D721Med (cell line): Measurements from ENCODE around the gene NHERF1.

Source experiments
- DNase-seq: peaks from one replicate; pipeline ENCODE4 v3.0.0; 2011; ENCODE audit warnings: low spot score; ENCODE audit not compliant: insufficient read length
- FAIRE-seq: peaks from 2 replicates; lab custom pipeline; 2011; peaks lifted over from hg19 to GRCh38; lab: Jason Lieb, UNC
- CTCF ChIP-seq: IDR thresholded peaks from 2 replicates; pipeline ENCODE4 v1.5.1; 2012; ENCODE audit warnings: mild to moderate bottlenecking, control low read depth; ENCODE audit not compliant: insufficient read depth; ENCODE audit errors: missing control alignments

The NHERF1 gene

GRCh38 chr17:74732042-74732867 lies 16.2 kb upstream of the NHERF1 start:
- TF ChIP-seq CTCF: no peak
- FAIRE-seq: no peak

GRCh38 chr17:74733365-74734122 lies 14.9 kb upstream of the NHERF1 start:
- no peak for TF ChIP-seq CTCF
- FAIRE-seq (no peak), DNase-seq (no peak)

More at GRCh38 chr17:74732042-74732867, 16.2 kb upstream of the NHERF1 start:
- no peak for DNase-seq

- FAIRE-seq: no peak
- TF ChIP-seq CTCF: no peak
- DNase-seq: no peak
These were observed 14.2 kb upstream of the NHERF1 start for GRCh38 chr17:74734256-74734655.

- FAIRE-seq: no peak
- peak; percentile 18 for TF ChIP-seq CTCF
- no peak for DNase-seq
These were observed 11.7 kb upstream of the NHERF1 start, which contains the start of gene RAB37 for GRCh38 chr17:74736513-74737298. TSS of gene RAB37 (plus strand) at chr17:74737256. CDS start at chr17:74737273, 17 bp downstream.

GRCh38 chr17:74737299-74738050 lies 11.0 kb upstream of the NHERF1 start:
- DNase-seq: no peak
- TF ChIP-seq CTCF: peak; percentile 26
- no peak for FAIRE-seq
